ENCODE results near the gene CCDC192.

The CCDC192 gene

DNA sequence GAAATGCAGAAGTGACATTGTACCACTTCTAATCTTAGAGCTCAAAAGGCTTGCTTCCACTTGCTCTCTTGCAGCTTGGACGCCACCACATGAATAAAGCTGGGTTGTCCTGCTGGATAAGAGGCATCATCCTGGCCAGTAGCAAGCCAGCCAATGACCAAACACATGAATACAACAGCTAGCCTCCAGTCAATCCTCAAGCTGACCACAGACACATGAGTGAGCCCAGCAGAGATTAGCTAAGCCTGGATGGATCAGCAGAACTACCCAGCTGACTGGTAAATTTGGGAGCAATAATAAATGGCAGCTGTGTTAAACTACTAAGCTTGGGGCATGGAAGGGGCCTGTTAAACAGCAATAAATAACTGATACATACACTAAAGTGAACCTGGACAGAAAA lies 259.3 kb downstream of the CCDC192 start:
- TF ChIP-seq, protein P1, sequence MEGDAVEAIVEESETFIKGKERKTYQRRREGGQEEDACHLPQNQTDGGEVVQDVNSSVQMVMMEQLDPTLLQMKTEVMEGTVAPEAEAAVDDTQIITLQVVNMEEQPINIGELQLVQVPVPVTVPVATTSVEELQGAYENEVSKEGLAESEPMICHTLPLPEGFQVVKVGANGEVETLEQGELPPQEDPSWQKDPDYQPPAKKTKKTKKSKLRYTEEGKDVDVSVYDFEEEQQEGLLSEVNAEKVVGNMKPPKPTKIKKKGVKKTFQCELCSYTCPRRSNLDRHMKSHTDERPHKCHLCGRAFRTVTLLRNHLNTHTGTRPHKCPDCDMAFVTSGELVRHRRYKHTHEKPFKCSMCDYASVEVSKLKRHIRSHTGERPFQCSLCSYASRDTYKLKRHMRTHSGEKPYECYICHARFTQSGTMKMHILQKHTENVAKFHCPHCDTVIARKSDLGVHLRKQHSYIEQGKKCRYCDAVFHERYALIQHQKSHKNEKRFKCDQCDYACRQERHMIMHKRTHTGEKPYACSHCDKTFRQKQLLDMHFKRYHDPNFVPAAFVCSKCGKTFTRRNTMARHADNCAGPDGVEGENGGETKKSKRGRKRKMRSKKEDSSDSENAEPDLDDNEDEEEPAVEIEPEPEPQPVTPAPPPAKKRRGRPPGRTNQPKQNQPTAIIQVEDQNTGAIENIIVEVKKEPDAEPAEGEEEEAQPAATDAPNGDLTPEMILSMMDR (IDR thresholded peaks at IDR 0.05; ENCODE audit: extremely low read depth, missing control alignments), result no peak
- DNase-seq (ENCODE audit: low spot score), result no peak

DNA sequence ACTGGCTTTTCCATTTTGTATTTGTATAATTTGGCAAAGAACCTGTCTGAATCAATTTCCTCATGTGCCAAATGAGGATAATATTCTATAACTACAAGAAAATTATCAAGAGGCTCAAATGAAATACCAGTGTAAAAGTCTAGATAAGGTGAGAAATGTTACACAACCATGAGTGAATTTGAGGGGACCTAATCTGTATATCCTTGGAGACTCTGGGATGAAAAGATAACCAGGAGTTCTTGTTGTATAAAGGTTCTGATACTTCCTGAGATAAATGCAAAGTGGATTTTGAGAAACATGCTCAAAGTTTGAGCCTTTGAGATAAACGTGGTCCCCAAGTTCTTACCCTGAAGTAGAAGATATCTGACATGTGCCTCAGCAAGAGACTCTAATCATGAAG lies 260.0 kb downstream of the CCDC192 start:
- TF ChIP-seq, protein P1 (IDR thresholded peaks at IDR 0.05; ENCODE audit: extremely low read depth, missing control alignments), result no peak

GRCh38 chr5:127963931-127964330 lies 260.7 kb downstream of the CCDC192 start:
- TF ChIP-seq, protein P1 (IDR thresholded peaks at IDR 0.05; ENCODE audit: extremely low read depth, missing control alignments), result no peak
- no peak for DNase-seq (ENCODE audit: low spot score)

More for the DNA sequence above, 260.0 kb downstream of the CCDC192 start:
- DNase-seq (ENCODE audit: low spot score), result no peak

DNA sequence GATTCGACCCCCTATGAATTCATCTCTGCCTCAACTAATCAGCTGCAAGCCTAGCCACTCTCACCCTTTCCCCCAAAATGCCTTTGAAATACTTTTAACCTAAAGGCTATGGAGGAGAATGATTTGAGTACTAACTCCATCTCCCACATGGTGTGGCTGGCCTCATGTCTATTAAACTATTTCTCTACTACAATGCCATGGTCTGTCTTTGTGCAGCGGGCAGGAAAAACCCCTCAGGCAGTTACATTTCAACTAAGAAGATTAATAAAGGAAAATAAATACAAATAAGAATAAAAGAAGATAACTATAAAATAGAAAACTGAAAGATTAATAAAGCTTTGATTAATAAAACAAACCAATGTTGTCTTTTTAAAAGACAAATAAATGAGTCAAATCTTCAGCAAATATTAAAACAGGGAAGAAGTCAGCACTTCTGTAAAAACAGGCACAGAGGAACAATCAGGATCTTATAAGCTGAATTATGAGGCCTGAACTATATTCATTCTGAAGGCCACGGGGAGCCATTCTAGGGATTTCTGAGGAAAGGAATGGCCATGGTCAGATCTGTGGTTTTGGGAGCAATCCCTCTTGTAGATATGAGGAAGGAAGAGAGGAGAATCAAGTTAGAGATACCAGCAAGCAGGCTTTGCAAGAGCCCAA lies 264.3 kb downstream of the CCDC192 start:
- DNase-seq (ENCODE audit: low spot score), result no peak
- TF ChIP-seq, protein P1 (IDR thresholded peaks at IDR 0.05; ENCODE audit: extremely low read depth, missing control alignments), result no peak

- TF ChIP-seq, protein P1 (IDR thresholded peaks at IDR 0.05; ENCODE audit: extremely low read depth, missing control alignments), result no peak
- no peak for DNase-seq (ENCODE audit: low spot score)
Observed at GRCh38 chr5:127967983-127968592, 264.9 kb downstream of the CCDC192 start.

GRCh38 chr5:127969002-127969401 lies 265.8 kb downstream of the CCDC192 start:
- DNase-seq (ENCODE audit: low spot score), result no peak
- TF ChIP-seq, protein P1 (IDR thresholded peaks at IDR 0.05; ENCODE audit: extremely low read depth, missing control alignments), result no peak

- DNase-seq (ENCODE audit: low spot score), result no peak
- TF ChIP-seq, protein P1 (IDR thresholded peaks at IDR 0.05; ENCODE audit: extremely low read depth, missing control alignments), result no peak
Observed at GRCh38 chr5:127969651-127970050, 266.5 kb downstream of the CCDC192 start.
